Measurements from ENCODE around the gene CEBPE. TPM values are rescaled to one million over a fixed set of nuclear protein-coding genes. Genes with fewer than 3 reads are reported as not detected.

CEBPE gene
- total RNA-seq, 4 donors from 2014 or later: not detected

DNA sequence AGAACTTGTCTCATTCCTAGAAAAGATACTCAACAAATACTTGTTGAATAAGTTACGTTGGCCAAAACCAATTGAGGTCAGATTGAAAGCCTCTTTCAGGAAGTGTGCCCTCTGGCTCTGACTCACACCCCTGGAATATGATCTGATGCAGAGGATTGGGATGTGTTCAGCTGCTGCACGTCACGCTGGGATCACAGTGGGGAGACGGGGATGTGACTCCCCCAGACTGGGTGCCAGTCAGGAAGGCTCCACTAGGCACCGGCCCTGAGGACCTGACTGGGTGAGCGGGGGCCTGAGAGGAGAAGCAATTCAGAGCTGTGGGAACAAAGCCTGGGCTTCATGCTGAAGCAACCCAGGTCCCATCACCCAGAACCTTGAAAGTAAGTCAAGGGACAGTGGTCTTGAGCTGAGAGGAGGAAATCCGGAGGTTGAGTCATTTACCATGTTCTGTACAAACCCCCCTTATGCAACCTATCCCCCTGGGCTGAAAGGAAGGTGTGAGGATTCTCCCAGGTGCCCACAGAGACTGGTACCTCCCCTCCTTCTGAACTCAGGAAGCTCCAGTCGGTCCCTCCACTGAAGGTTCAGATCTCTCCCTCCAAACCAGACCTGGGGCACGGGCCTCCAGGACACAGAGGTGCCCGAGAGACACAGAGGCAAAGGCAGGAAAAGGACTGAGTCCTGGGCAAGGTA, 3.9 kb downstream of the CEBPE start:
- Histone ChIP-seq H3K27ac (no peak overlapping the region), H3K4me1 (peaks cover 0 to 10% (median 4%) of the 10 kb centered on the region in 4 donors), H3K36me3 (no peaks in the 10 kb centered on the region), H3K4me3 (no peak overlapping the region), H3K9me3 (no peaks in the 10 kb centered on the region), H3K27me3 (no peaks in the 10 kb centered on the region)
- peak in 1 of 3 donors; percentile 46 for DNase-seq
- TF ChIP-seq CTCF (IDR thresholded peaks at IDR 0.05) (no peak), POLR2A (IDR thresholded peaks at IDR 0.05) (no peak)

DNA sequence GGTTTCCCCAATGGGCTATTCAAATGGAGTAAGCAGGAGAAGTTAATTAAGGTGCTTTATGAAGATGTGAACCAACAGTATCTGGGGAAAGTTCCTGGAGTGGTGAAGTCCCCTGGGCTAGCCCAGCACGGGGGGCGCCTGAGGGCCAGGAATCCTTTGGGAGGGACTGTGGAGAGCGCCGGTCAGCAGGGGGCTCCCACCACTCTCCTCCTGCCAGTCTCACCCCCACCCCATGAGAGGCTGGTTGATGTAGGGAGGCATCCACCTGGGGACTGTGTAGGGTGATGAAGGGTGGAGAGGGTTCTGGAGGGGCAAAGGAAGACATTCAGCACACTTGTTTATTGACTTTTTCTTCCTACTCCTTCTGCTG, 4.4 kb downstream of the CEBPE start:
- no peak overlapping the region for H3K4me3 ChIP-seq
- peak in 1 of 3 donors; percentile 7 for DNase-seq
- H3K9me3 ChIP-seq: no peaks in the 10 kb centered on the region
- no peaks in the 10 kb centered on the region for H3K36me3 ChIP-seq
- H3K27me3 ChIP-seq: no peaks in the 10 kb centered on the region
- peaks cover 0 to 6% (median 3%) of the 10 kb centered on the region in 4 donors for H3K4me1 ChIP-seq
- TF ChIP-seq CTCF (IDR thresholded peaks at IDR 0.05) (no peak), POLR2A (IDR thresholded peaks at IDR 0.05) (no peak)
- no peak overlapping the region for H3K27ac ChIP-seq

GRCh38 chr14:23114120-23114458, 5.0 kb downstream of the CEBPE start:
- H3K4me3 ChIP-seq: no peak overlapping the region

DNA sequence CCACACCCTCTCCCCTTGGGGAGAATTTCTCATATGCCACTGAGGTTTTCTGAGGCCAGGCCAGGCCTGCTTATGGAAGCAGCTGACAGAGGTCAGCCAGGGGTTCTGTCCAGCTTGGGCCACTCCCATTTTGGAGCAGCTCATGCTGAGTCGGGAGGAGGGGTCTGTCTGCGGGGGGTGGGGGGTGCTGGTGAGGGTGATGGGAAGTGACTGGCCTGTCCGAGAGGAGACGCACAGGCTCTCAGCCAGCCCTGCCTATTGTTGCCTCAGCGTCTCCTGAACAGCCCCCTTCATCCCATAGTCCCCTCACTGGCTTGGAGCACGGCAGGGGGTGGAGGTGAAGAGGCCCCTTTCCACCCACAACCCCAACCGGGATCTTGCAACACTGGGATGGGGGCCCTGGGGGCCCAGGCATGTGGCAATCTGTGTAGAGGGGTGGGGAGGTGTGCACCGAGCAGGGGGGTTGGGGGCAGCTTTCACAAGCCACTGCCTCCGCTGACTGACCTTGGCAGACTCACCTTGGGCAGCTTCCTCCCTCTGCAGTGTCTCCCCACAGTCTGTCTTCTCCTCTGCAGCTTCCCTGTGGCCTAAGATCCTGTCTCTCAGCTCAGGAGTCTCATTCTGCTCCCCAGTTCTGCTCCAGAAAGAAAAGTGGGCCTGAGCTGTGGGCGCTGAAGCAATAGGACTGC, 5.5 kb downstream of the CEBPE start:
- peak in 1 of 3 donors; percentile 40 for DNase-seq
- Histone ChIP-seq H3K4me1 (peaks cover 0 to 2% (median 0%) of the 10 kb centered on the region in 4 donors), H3K4me3 (no peak overlapping the region), H3K27me3 (no peaks in the 10 kb centered on the region), H3K36me3 (no peaks in the 10 kb centered on the region), H3K27ac (no peak overlapping the region), H3K9me3 (no peaks in the 10 kb centered on the region)
- TF ChIP-seq CTCF (IDR thresholded peaks at IDR 0.05) (no peak), POLR2A (IDR thresholded peaks at IDR 0.05) (no peak)

More at GRCh38 chr14:23114120-23114458, 5.0 kb downstream of the CEBPE start:
- Histone ChIP-seq H3K4me1 (peaks cover 0 to 6% (median under 1%) of the 10 kb centered on the region in 4 donors), H3K9me3 (no peaks in the 10 kb centered on the region), H3K36me3 (no peaks in the 10 kb centered on the region), H3K27ac (no peak overlapping the region), H3K27me3 (no peaks in the 10 kb centered on the region)
- DNase-seq: peak in 1 of 3 donors; percentile 32
- no peak for TF ChIP-seq CTCF (IDR thresholded peaks at IDR 0.05)

- no peak for TF ChIP-seq POLR2A (IDR thresholded peaks at IDR 0.05)
- no peak for TF ChIP-seq CTCF (IDR thresholded peaks at IDR 0.05)
- Histone ChIP-seq H3K36me3 (no peaks in the 10 kb centered on the region), H3K27ac (no peak overlapping the region), H3K4me3 (no peak overlapping the region), H3K9me3 (no peaks in the 10 kb centered on the region), H3K27me3 (no peaks in the 10 kb centered on the region), H3K4me1 (no peaks in the 10 kb centered on the region)
- peak in 2 of 3 donors; percentile 44 to 49 for DNase-seq
Measured at GRCh38 chr14:23112359-23113178, 6.5 kb downstream of the CEBPE start.
